Left colon (tissue), 2 donors: ENCODE results near the gene FUT3. TPM values are rescaled to one million over a fixed set of nuclear protein-coding genes. Genes with fewer than 3 reads are reported as not detected.

Experiments used
- ATAC-seq: fragments of 200-7000 bp; cut with Tn5 transposase; one replicate; pipeline ENCODE4 v1.9.1; 2020; ENCODE audit warnings: mild to moderate bottlenecking, moderate library complexity
- DNase-seq, 2 donors: peaks; one replicate each; pipeline ENCODE4 v3.0.0-alpha.2; 2020
- intact Hi-C, 2 donors: fragments of 100-400 bp; cut with DNase I in 1 of 2; cut with micrococcal nuclease in 1 of 2; formaldehyde crosslinking; loops; one replicate each; pipeline versions ENCODE4 v1.11.2 to v1.14.0; 2022; cut with DNase I, micrococcal nuclease
- long read RNA-seq: library from polyadenylated mRNA; unstranded; transcript quantifications from one replicate; pipeline ENCODE4 v2.0.0, GENCODE V29; 2021
- total RNA-seq, 2 donors: library from RNA; stranded (reverse); fragmentation: NEBNext Ultra II Directional; extraction: Animal tissue kit (Norgen Biotek cat#: 25700); gene quantifications; one replicate each; pipeline ENCODE4 v1.2.1, GENCODE V29; 2021
- donor health status: DM: no; HTN: no; CAD: no.
- donor health status: DM: yes; HTN: yes; CAD: no.

Gene FUT3
- 100 to 1,000 TPM; 224 to 253 TPM for total RNA-seq
- long read RNA-seq, transcript FUT3-207 (3 exons, 2,239 nt), result major isoform, 24 of 196 reads
- long read RNA-seq, transcript FUT3-209 (3 exons, 2,182 nt), result minor isoform, 17 of 196 reads
- long read RNA-seq, transcript FUT3-203 (2 exons, 754 nt), result minor isoform, 7 of 196 reads
- long read RNA-seq, partial matches to known transcripts, result 0 of 196 reads
- long read RNA-seq, other reads (novel, unspliced or antisense), result 142 of 196 reads

DNA sequence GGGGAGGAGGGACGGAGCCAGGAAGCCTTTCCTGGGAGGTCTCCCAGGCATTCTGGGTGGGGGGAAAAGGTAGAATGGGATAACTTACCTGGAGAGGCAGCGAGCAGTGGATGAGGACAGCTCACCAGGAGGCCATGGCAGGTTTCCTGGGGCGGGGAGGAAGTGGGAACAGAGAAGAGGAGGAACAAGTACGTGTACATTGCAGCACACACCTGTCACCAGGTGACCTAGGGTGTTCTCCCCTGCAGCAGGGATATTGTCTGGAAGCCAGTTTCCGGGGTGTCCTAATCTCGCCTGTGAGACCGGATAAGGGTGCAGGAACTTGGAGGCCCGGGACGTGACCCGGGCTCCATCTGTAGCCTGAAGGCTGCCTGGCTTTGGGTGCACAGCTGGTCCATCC lies at the start of gene FUT3:
Gene FUT3, minus strand, starts transcription at position 148 of the 400 bp plus-strand sequence.
- DNase-seq (peak; percentile 80 to 90), ATAC-seq (peak; percentile 78)
- intact Hi-C loops, result no loop called here

DNA sequence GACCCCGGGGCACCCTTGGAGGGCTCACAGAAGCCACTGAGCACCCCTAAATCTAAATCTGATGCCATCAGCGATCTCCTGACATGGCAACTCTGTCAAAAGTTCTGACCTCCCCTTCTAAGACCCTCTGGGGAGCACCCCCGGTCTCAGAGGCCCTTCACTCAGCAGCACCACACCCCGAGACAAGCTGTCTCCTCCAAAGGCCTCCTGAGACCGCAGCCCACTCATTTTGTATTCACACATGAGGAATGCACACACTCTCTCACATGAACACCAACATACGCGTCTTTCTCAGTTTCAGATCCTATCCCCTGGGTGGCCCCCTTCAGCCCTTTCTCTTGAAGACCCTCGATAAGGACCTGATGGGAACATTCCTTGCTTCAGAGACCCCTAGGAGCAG lies 49.7 kb upstream of the FUT3 start:
- DNase-seq (no peak), ATAC-seq (no peak)
- intact Hi-C loops, result no loop called here

DNA sequence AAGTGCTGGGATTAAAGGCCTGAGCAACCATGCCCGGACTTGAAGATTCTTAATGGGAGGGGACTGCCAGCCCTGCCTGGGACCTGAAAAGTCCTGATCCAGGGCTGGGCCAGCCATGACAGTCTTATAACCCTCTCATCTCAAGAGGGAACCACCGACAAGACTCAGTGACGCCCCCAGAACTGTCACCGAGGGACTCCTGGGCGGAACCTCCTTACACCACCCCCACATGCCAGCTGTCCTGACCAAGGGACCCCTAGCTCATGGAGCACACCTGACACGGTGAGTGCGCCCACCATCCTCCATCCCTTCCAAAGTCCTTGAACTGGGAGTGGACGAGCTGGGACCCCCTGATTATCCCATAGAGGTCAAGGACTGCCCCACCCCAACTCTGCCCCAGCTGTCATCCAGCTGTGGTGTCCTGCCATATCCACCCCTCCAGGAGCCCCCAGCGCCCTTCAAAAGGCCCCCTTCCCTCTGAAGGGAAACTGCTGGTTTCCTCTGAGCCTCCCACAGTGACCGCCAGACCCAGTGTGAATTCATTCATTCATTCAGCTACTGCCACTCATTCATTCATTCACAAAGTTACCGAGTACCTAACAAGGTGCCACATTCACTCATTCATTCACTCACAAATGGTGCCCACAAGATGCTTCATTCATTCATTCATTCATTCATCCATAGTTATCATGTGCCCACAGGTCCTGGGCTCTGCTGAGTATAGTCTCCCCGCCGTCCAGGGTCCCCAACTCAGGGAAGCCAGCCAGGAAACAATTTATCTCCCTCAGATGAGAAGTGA lies 48.7 kb upstream of the FUT3 start:
- DNase-seq (no peak), ATAC-seq (no peak)
- intact Hi-C loops, result loop anchor here in 1 of 2 donors (5.0 kb wide), 1 partner anchor 93 kb away; the partner anchor contains the start of gene NRTN

DNA sequence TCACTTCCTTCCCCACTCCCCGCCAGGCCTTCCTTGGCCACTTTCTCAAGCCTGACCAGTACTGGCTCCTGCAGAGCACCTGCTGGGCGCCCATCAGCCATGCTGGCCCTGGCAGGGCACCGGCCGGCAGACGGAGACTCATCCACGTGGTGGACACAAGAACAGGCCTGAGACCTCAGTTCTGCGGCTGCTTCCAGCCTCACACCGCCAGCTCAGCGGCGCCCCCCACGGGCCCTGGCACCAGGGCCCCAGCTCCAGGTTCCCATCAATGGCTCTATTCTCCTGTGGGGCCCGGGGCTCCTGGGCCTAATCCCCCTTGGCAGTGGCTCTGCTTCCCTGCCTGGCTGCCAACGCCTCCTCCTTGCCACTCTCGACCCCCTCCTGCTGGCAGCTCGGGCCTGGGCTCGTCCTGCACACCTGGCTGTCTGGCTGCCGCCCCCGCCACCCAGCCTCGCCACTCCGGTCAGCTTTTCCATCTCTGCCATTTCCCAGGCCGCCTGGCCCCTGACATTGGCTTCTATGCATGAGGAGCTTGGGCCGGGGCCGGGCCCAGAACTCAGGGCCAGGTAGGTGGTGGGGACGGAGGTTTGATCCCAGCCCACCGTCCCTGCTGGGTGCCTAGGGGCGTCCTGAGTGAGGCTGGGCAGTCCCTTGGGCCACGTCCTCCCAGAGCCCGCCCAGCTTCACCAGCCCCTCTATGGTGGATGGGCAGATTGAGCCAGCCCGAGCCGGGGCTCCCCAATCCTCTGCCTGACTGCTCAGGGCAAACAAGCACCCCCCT lies 46.1 kb upstream of the FUT3 start:
- ATAC-seq (no peak), DNase-seq (no peak)
- intact Hi-C loops, result loop anchor here in 1 of 2 donors (5.0 kb wide), 1 partner anchor 90 kb away; the partner anchor contains the start of gene NRTN

DNA sequence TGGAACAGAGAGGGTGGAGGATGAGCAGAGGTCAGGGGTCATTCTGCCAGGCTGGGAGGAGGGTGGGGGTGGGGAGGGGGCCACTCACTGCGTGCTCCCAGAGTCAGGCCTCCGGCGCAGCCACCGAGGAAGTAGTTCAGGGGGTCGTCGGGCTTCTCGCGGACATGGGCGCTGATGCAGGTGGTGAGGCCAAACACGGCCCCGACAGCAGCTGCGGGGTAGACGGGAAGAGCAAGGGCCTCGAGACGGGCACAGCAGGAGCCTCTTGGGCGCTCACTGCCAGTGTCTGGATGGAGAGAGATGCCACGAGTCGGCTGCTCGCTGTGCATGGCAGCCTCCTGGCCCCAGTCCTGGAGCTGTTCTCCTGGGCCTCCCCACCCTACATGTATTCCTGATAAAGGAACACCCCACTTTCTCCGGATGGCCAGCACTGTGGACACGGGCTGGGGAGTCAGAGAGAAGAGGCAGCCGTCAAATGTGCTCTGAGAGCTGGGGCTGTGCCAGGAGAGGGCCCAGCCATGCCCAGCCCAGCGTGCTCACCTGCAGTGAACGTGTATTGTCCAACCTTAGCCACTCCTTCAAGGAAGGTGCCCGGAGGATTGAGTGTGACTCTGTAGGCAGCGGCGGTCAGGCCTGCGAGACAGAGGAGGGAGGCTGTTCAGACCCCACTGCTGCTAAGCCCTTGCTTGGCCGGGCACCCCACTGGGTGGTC lies 45.3 kb upstream of the FUT3 start:
- ATAC-seq (no peak), DNase-seq (no peak)
- intact Hi-C loops, result loop anchor here in 1 of 2 donors (5.0 kb wide), 1 partner anchor 89 kb away; the partner anchor contains the start of gene NRTN

DNA sequence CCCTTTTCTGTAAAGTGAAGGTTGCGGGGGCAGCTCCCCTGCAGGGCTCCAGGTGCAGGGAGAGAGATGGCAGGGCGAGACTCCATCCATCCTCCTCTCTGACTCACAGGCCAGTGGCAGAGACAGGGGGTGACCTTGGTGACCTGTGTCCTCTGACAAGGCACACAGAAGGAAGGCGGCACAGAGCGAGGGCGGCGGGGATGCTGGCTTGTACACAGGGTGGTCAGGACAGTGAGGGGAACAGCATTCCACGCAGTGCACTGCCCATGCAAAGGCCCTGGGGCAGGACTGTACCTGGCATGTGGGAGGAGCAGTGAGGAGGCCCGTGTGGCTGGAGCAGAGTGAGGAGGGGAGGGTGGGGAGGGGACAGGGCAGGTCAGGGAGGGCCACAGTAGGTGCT lies 44.6 kb upstream of the FUT3 start:
- intact Hi-C loops, result loop anchor here in 1 of 2 donors (5.0 kb wide), 1 partner anchor 89 kb away; the partner anchor contains the start of gene NRTN
- DNase-seq, result no peak
- ATAC-seq, result no peak

DNA sequence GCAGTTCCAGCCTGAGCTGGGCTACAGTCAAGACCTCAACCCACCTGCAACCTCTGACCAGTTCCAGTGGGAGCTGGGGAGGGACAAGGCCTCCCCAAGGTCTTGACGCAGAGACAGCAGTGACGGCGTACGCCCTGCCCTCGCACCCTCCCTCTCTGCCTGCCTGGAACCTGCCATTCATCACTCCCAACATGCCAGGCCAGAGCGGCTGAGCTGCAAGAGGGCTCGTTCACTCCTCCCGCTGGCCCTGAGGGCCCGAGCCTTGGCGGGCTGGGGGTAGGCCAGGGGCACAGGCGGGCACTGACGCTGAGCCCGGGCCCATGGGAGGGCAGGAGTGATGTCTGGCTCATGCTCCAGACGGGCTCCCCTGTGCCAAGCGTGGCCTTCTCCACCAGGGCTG lies 44.2 kb upstream of the FUT3 start:
- DNase-seq (no peak), ATAC-seq (no peak)
- intact Hi-C loops, result loop anchor here in 1 of 2 donors (5.0 kb wide), 1 partner anchor 88 kb away; the partner anchor contains the start of gene NRTN

DNA sequence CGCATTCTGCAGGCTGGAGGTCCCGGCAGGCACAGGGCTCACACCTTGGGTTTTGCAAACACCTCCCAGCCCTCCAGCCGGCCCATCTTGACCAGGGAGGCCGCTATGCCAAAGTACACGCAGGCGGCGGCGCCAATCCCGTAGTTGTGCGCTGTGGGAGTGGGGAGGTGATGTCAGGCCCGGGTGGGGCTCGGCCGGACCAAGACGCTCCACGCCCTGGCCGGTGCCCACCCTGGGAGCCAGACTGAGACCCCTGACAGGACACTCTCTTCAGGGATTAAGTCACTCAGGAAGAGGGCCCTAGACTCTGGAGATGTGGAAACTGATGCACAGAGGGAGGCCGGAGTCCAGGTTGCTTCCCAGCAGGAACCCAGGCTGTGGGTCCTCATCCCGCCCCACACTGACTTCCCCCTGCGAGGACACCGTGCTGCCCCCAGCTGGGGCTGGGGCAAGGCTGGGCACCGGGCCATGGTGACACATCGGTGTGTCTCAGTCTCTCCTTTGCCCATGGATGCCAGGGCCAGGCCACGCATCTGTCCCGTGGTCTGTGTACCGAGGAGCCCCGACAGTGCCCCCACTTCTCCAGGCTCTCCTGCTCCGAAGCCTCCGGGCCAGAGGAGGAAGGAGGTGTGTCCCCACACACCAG lies 43.6 kb upstream of the FUT3 start:
- intact Hi-C loops, result loop anchor here (5.0 kb wide), 1 partner anchor 88 kb away; the partner anchor contains the start of gene NRTN (in 2 of the 2)
- ATAC-seq, result no peak
- DNase-seq, result no peak

DNA sequence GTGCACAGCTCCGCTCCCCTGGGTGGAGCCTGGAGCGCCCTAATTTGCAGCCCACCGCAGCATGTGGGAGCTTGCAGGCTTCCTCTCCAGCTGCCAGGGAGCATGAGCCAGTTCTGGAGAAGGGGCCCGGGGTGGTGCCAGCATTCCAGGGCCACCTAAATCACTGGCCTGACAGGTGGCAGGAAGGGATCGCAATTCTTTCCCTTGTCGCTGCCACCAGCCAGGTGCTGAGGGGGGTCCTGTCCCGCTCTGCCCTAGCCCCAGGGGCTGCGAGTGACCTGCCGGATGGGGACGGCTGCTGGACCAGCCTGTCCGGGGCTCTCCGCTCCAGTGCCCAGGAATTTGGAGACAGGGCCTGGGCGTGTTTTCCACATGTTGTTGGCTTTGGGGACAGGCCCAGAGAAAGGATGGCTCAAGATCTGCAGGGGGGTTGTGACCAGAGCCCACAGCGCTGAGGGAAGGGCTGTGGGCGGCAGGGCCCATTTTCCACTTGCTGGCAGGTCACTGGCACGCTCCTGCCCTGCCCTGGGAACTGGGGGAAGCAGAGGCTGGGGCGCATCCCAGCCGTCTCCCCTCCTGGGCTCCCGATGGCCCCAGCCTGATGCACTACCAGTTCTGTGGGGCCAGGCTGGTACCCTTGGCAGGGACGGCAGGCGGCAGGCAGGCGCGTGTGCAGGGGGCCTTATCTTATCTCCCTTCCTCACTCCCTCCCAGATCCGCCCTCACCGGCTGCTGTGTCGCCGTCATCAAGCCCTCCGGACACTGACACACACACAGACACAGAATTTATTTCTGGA lies 42.9 kb upstream of the FUT3 start:
- intact Hi-C loops, result loop anchor here in 1 of 2 donors (5.0 kb wide), 1 partner anchor 87 kb away; the partner anchor contains the start of gene NRTN
- no peak for DNase-seq
- ATAC-seq, result no peak

DNA sequence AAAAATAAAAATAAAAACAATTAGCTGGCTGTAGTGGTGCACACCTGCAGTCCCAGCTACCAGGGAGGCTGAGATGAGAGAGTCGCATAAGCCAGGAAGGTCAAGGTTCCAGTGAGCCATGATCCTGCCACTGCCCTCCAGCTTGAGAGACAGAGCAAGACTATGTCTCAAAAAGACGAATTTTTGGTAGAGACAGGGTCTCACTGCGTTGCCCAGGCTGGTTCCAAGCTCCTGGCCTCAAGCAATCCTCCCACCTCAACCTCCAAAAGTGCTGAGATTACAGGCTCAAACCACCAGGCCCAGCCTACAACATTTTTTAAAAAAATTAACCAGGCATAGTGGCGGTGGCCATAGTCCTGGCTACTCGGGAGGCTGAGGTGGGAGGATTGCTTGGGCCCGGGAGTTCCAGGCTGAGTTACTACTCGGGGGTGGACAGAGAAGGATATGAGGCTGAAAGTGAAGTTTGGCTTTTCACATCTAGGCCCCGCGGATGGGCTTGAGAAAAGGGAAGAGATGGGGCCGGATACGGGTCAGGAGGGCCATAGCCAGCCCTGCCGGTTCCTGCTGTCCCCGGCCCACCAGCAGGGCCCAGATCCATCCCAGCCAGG lies 42.2 kb upstream of the FUT3 start:
- no peak for ATAC-seq
- DNase-seq, result no peak
- intact Hi-C loops, result loop anchor here in 1 of 2 donors (5.0 kb wide), 1 partner anchor 86 kb away; the partner anchor contains the start of gene NRTN

DNA sequence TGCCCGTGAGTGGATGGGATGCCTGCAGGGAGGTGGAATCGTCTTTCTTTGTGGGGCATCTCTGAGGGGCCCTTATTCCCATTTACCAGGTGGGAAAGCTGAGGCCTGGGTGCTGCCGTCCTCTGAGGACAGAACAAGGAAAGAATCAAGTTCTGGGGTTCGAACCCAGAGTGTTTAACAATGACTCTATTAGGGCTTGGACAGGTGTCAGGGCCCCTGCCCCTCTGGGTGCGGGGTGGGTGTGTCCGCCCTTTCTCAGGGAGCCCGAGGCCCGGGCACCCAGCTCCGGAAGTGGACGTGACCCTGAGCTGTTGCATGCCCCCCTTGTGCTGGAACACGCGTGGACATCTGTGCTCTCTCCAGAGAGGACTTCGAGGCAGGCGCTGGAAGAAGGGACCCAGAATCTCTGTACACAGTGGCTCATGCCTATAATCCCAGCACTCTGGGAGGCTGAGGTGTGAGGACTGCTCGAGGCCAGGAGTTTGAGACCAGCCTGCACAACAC lies 41.6 kb upstream of the FUT3 start:
- ATAC-seq (peak; percentile 3), DNase-seq (no peak)
- intact Hi-C loops, result loop anchor here in 1 of 2 donors (5.0 kb wide), 1 partner anchor 86 kb away; the partner anchor contains the start of gene NRTN

DNA sequence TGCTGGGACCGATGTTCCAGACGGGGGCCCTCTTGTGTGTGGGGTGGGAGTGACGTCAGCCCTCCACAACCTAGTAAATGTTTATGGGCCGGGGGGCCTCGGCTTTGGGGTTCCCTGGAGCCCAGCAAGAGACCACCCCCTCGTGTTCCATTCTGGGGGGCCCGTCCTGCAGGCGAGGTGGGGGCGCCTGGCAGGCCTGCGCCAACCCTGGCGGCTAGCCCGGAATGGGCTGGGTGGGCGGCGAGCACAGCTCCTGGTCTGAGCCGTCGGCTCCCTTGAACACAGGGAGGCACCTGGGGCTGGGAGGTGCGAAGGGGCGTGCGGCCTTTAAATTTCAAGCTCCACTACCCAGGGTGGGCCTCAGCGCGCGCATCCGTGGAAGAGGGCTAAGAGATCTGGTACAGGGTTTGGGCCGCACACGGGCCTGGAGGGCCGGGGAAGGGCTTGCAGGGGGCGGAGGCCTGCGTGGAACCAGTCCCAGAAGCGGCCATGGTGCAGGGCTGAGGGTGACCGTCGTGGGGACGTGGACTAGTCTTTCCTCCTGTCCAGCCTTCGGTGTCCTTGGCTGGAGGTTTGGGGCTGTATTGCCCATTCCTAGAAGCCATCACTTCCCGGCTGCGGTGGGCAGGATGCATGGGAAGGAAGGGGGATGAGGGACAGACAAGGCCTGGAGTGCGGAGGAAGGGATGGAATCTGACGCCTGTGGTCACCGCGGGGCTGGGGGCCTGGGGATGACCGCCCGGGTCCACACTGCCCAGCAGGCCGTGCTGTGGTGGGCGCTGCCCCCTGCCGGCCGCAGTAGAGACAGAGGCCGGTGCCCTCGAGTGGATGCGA lies 40.9 kb upstream of the FUT3 start:
- peak in 1 of 2 donors; percentile 63 for DNase-seq
- intact Hi-C loops, result loop anchor here in 1 of 2 donors (5.0 kb wide), 1 partner anchor 85 kb away; the partner anchor contains the start of gene NRTN
- peak; percentile 79 for ATAC-seq

DNA sequence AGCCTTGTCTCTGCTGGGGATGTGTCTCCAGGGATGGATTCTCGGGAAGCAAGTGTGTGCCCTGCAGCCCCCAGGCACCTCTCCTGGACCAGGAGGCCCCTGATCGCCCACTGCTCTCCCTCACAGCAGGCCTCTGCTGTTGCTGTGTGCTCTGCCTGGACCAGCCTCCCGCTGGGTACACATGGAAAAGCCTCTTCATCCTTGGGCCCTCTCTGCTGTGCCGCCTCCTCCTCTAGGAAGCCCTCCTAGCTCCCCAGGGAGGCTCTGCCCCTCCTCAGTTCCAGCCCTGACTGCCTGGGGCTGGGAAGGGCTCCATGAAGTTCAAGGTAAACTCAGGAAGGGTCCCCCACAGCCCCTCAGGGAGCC lies 40.3 kb upstream of the FUT3 start:
- no peak for DNase-seq
- peak; percentile 9 for ATAC-seq
- intact Hi-C loops, result loop anchor here in 1 of 2 donors (5.0 kb wide), 1 partner anchor 84 kb away; the partner anchor contains the start of gene NRTN

DNA sequence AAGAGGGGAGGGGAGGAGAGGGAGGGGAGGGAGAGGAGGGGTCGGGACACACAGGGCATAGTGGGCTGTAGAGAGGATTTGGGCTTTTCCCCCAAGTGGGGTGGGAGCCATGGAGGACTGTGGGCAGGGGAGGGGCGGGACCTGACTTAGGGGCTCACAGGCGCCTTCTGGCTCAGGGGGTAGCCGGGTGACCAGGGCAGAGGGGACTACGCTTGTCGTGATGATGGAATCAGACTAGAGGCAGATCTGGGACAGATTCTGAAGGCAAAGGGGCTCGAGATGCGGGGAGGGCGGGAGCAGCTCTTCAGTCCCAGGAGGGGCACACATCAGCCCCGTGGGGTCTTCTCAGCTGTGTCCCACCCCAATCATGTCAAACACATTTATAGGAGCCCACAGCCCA lies 38.9 kb upstream of the FUT3 start:
- DNase-seq (no peak), ATAC-seq (no peak)
- intact Hi-C loops, result loop anchor here in 1 of 2 donors (5.0 kb wide), 1 partner anchor 83 kb away; the partner anchor contains the start of gene NRTN

DNA sequence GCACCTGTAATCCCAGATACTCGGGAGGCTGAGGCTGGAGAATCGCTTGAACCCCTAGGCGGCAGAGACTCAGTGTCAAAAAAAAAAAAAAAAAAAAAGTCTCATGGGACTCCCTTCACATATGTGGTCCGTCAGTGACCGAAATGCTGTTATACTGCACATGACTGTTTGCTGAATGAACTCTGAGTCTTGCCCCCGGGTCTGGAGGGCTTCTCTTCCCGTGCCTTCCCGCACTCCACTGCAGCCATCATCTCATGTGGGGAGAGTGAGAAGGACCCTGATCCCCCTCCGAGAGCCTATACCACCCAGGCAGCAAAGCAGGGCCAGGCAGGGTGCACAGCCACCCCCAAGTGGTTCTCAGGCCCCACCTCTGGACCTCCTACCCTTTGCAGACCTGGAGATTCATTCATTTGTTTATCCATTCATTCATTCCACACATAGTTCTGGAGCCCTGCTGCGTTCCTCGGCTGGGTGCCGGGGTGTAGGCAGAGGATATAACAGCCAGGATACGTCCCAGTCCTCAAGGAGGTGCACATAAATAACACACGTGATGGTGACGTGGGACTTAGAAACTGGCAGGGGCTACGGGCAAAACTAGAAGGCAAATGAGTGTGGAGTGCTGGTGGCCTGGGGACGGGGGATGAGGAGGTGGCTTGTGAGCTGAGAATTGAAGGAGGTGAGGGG lies 38.2 kb upstream of the FUT3 start:
- no peak for ATAC-seq
- intact Hi-C loops, result no loop called here
- no peak for DNase-seq
